ENCODE measurements around the gene SDR9C7.
"Not testable (repeated sequence)": the region's sequence is repeated elsewhere in the genome, so short reads cannot be mapped to it uniquely, and the experiment has no call there.

The SDR9C7 gene

DNA sequence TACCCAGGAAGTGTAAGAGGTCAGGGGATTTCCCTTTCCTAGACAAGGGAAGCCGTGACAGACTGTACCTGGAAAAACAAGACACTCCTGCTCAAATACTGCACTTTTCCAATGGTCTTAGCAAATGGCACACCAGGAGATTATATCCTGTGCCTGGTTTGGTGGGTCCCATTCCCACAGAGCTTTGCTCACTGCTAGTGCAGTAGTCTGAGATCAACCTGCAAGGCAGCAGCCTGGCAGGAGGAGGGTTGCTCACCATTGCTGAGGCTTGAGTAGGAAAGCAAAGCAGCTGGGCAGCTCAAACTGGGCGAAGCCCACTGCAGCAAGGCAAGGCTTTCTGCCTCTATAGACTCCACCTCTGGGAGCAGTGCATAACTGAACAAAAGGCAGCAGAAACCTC is 24.2 kb upstream of the SDR9C7 start:
- no peaks in the 10 kb centered on the region; the same call in 1 of the 2 replicates for H3K9me3 ChIP-seq (ENCODE audit: control insufficient read depth, insufficient read depth, low read length)
- no peaks in the 10 kb centered on the region for H3K4me1 ChIP-seq (ENCODE audit: insufficient read depth, low read length)
- H3K9ac ChIP-seq (ENCODE audit: low read depth, low read length): no peak overlapping the region
- H3K36me3 ChIP-seq (ENCODE audit: insufficient read depth, low read length): no peaks in the 10 kb centered on the region

DNA sequence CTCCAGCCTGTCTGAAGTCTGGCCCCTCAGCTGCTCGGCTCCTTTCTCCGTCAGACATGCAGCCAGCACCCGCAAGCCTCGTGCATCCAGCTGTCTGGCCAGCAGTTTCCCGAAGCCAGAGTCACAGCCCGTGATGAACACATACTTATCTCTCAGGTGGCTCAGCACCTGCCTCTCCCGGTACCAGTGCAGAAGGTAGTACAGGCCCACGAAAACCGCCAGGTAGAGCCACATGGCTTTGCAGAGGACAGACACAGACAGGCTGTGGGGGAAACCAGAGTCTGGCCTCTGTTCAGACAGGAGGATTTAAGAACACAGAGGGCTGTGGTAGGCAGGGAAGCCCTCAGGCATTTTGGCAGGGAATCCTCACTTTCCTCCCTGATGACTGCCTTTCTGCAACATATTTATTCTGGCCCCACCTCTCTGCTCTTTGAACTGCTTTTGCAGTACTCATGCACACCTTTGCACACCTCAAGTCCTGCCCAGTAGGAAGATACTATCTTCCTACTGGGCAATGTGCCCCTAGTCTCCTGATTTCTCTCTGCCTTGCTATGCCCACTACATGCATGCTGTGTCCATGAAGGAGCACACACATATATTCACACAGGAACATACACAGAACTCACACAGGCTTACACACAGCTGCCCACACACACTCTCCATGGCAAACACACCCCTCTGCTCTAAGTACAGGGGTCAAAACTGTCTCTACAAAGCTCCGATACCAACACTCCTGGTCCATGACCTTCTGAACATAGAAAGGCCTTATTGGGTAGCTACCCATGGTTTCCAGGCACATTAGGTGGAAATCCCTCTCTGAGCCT is 23.2 kb upstream of the SDR9C7 start, which contains the start of gene RDH16:
Gene RDH16 (minus strand): TSS at position 380 of the 824 bp plus-strand sequence. CDS start 146 bp downstream, at position 234.
- Histone ChIP-seq H3K9ac (ENCODE audit: low read depth, low read length) (no peak within 1 kb of the TSS), H3K36me3 (ENCODE audit: insufficient read depth, low read length) (no peaks in the 10 kb centered on the region), H3K9me3 (ENCODE audit: control insufficient read depth, insufficient read depth, low read length) (no peaks in the 10 kb centered on the region; the same call in 1 of the 2 replicates), H3K4me1 (ENCODE audit: insufficient read depth, low read length) (no peaks in the 10 kb centered on the region)

DNA sequence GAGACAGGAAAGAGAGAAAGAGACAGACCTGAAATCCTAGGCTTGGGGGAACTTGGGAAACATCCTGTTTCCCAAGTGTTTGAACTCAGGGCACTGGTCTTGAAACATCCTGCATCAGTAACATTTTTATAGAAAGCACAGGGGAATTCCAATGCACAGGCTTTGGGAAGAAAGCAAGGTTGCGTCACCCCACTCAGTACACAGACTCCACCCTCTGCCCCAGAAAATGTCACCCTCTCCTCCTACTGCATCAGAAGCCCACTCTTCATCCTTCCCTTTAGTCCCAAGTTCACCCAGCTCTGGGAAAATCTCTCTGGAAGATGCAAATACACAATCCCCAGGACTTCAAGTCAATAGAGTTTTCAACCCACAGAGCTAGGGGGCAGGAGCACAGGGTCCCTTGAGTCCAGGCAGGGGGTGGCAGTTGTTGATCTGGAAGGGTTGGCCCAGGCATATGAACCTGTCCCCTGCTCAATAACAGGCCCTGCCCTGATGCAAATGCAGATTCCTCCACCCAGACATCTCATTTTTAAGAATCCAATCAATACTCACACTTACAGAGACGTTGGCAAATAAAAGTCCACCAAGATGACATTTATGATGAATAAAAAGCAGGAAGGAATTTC is 21.5 kb upstream of the SDR9C7 start:
- H3K36me3 ChIP-seq (ENCODE audit: insufficient read depth, low read length): no peaks in the 10 kb centered on the region
- H3K4me1 ChIP-seq (ENCODE audit: insufficient read depth, low read length): no peaks in the 10 kb centered on the region
- H3K9ac ChIP-seq (ENCODE audit: low read depth, low read length): no peak overlapping the region
- H3K9me3 ChIP-seq (ENCODE audit: control insufficient read depth, insufficient read depth, low read length): no peaks in the 10 kb centered on the region; the same call in 1 of the 2 replicates

DNA sequence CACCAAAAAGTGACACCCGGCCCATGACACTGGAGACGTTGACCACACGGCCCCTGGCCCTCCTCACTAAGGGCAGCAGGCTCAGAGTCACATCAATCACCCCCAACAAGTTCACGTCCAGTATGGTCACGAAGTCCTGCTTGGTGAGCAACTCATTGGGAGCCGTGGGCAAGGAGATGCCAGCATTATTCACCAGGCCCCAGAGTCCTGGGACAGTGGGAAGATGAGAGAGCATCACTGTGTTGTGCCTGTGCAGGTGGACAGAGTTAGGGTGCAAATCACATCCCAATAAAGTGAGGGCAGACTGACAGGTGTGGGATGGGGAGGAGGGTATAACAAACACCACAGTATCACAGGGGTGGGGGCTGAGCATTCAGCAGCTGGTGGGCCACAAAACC is 20.7 kb upstream of the SDR9C7 start:
- no peak overlapping the region for H3K9ac ChIP-seq (ENCODE audit: low read depth, low read length)
- H3K9me3 ChIP-seq (ENCODE audit: control insufficient read depth, insufficient read depth, low read length): no peaks in the 10 kb centered on the region; the same call in 1 of the 2 replicates
- no peaks in the 10 kb centered on the region for H3K36me3 ChIP-seq (ENCODE audit: insufficient read depth, low read length)
- no peaks in the 10 kb centered on the region for H3K4me1 ChIP-seq (ENCODE audit: insufficient read depth, low read length)

DNA sequence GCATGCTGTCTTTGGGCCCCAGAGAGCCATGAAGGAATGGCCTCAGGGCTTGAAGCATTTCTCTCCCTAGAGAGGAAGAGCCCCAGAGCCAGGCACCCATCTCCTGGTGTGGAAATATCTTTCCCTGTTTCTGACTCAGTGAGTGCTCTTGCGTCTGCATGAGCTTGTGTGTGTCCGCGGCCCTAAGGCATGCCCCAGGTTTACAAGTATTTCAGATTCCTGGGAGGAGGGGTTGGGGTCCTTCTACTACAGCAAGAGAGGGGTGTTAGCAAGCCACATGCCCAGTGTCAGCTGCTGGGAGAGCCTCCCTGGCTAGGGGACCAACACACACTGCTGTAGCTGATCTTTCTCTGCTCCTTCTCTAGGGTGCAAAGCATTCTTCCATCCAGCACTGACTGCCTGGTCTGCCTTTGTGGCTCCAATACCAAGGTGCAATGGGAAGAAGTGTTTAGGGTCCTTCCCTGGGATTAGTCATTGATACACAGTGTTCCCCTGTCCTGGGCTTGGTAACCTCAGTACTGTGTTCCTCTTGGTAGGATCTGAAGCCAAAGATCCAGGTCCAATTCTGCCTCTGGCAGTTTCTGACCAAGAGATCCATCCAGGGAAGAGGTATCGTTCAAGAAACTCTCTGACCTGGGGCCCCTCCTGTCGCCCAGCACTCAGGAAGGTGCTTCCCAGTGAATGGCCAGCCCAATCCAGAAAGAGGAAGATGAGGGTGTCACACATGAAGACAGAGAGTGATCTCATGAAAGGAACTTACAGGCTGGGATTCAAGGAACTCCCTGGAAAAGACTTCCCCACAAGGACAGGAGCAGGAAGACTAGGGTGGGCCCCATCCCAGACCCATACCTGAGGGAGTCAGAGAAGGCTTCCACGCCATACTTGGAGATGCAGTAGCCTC is 20.1 kb upstream of the SDR9C7 start:
- Histone ChIP-seq H3K36me3 (ENCODE audit: insufficient read depth, low read length) (no peaks in the 10 kb centered on the region), H3K4me1 (ENCODE audit: insufficient read depth, low read length) (no peaks in the 10 kb centered on the region), H3K9ac (ENCODE audit: low read depth, low read length) (no peak overlapping the region), H3K9me3 (ENCODE audit: control insufficient read depth, insufficient read depth, low read length) (no peaks in the 10 kb centered on the region)

DNA sequence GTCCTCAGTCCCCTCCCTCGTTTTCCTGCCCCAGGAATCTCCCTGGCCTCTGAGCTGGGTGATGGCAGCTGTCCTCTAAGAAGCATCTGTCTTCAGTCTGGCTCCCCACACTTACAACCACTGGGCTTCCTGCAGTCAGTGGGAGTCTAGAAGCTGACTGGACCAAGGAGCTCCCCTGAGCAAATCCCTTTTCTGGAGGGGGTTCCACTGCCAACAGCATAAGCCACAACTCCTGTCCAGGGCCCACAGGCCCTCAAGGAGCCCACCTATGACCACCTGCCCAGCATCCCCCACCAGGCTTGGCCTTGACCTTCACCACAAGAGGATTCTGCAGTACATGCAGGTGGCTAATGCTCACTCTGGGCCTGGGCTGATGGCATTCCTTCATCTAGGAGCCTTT is 19.1 kb upstream of the SDR9C7 start:
- Histone ChIP-seq H3K36me3 (ENCODE audit: insufficient read depth, low read length) (no peaks in the 10 kb centered on the region), H3K4me1 (ENCODE audit: insufficient read depth, low read length) (no peaks in the 10 kb centered on the region), H3K9ac (ENCODE audit: low read depth, low read length) (no peak overlapping the region), H3K9me3 (ENCODE audit: control insufficient read depth, insufficient read depth, low read length) (no peaks in the 10 kb centered on the region)

DNA sequence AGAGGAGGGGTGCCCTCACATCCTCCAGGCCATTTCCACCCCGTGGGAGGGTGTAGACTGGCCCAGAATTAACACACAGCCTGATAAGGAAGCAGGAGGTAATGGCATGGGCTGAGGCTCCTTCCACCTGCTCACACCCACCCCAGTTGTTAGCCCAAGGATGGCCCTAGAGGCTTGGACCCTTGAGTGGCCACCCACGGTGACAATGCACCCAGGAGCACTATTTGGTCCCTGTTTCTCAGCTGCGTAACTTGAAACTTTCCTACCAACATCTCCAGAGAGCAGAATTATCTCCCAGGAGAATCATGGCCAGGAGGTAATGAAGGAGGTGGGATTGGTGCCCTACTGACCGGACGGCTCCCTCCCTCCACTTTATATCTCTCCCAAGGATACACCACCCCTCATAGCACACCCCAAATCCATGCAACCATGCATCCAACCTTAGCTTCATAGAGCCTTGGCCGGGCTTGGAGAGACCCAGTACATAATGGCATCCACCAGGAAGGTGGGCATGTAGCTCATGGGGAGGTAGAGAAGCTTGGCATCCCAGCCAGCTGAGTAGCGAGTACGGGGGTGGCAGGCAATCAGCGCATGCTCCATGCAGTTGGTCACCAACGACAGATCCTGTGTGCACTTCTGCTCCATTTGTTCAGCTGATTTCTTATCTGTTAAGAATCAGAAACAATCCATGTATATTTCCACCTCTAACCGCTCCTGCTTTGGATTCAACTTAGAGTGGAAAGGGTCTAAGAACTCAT is 17.6 kb upstream of the SDR9C7 start:
- no peak overlapping the region for H3K9ac ChIP-seq (ENCODE audit: low read depth, low read length)
- no peaks in the 10 kb centered on the region for H3K36me3 ChIP-seq (ENCODE audit: insufficient read depth, low read length)
- no peaks in the 10 kb centered on the region for H3K4me1 ChIP-seq (ENCODE audit: insufficient read depth, low read length)
- H3K9me3 ChIP-seq (ENCODE audit: control insufficient read depth, insufficient read depth, low read length): no peaks in the 10 kb centered on the region

DNA sequence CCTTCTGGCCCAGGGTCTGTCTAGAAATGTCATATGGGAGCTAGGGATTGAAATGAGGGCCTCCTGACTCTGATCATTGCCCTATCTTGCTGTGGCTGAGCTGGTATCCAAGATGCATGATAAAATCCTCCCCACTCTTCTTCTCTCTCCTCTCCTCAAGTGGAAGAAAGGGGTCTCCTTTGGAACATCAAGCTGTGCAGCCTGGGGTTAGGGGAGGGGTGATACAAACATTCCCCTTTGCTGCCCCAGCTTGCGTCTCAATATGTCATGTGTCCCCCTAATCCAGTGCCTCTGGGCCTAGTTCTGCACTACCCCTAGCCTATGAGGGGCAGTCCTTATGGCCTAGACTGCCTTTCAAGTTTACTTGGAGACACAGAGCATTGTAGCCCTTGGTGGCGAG is 14.7 kb upstream of the SDR9C7 start:
- Histone ChIP-seq H3K36me3 (ENCODE audit: insufficient read depth, low read length) (no peaks in the 10 kb centered on the region), H3K9me3 (ENCODE audit: control insufficient read depth, insufficient read depth, low read length) (no peaks in the 10 kb centered on the region; the same call in 1 of the 2 replicates), H3K9ac (ENCODE audit: low read depth, low read length) (no peak overlapping the region)

DNA sequence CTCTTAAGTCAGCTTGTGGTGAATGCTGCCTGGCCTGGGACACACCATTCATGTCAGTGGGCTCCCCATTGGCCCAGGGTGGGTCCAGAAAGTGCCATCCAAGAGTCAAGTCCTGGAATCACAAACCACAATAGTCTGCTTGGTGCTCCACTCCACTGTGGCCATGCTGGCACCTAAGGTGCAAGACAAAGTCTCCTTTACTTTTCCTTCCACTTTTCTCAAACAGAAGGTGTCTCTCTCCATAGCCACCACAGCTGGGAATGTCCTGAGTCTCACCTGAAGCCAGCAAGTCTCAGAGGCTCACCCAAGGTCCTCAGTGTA is 14.2 kb upstream of the SDR9C7 start:
- H3K4me1 ChIP-seq (ENCODE audit: insufficient read depth, low read length): no peaks in the 10 kb centered on the region
- H3K9ac ChIP-seq (ENCODE audit: low read depth, low read length): no peak overlapping the region
- no peaks in the 10 kb centered on the region for H3K36me3 ChIP-seq (ENCODE audit: insufficient read depth, low read length)
- H3K9me3 ChIP-seq (ENCODE audit: control insufficient read depth, insufficient read depth, low read length): peaks cover 2% of the 10 kb centered on the region; the same call in 1 of the 2 replicates

More for the DNA sequence above, 14.7 kb upstream of the SDR9C7 start:
- no peaks in the 10 kb centered on the region for H3K4me1 ChIP-seq (ENCODE audit: insufficient read depth, low read length)

DNA sequence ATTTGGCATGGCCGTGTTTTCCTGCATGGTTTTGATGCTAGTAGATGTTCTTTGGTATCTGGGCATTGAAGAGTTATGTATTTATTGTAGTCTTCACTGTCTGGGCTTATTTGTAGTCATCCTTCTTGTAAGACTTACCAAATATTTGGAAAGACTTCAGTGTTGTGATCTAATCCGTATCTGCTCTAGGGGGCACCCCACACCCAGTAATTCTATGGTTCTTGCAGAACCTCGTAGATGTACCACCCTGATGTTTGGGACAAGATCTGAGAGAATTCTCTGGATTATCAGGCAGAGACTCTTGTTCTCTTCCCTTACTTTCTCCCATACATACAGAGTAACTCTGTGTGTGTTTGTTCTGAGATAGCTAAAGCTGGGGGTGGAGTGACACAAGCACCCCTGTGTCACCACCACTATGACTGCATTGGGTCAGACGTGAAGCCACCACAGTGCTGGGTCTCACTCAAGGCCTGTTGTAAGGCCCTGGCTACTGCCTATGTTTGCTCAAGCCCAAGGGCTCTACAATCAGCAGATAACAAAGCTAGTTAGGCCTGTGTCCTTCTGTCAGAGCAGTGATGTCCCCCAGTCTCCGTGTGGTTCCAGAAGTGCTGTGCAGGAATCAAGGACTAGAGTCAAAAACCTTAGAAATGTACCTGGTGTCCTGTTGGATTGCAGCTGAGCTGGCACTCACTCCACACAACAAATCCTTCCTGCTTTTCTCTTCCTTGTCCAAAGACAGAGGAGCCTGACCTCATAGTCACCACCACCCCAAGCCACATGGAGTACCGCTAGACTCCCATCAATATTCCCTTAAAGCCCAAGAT is 13.6 kb upstream of the SDR9C7 start:
- H3K9me3 ChIP-seq (ENCODE audit: control insufficient read depth, insufficient read depth, low read length): peaks cover 3% of the 10 kb centered on the region; the same call in 1 of the 2 replicates
- H3K36me3 ChIP-seq (ENCODE audit: insufficient read depth, low read length): no peaks in the 10 kb centered on the region
- H3K4me1 ChIP-seq (ENCODE audit: insufficient read depth, low read length): no peaks in the 10 kb centered on the region
- no peak overlapping the region for H3K9ac ChIP-seq (ENCODE audit: low read depth, low read length)

DNA sequence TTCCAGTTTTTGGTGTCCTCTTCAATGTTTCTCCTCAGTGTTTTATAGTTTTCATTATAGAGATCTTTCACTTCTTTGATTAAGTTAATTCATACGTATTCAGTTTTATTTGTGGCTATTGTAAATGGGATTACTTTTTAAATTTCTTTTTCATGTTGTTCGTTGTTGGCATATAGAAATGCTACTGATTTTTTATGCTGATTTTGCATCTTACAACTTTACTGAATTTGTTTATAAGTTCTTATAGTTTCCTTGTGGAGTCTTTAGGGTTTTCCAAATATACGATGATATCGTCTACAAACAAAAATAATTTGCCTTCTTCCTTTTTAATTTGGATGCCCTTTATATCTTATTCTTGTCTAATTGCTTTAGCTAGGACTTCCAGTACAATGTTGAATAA is 9.7 kb upstream of the SDR9C7 start:
- H3K4me1 ChIP-seq (ENCODE audit: insufficient read depth, low read length): no peaks in the 10 kb centered on the region
- peaks cover 3% of the 10 kb centered on the region; the same call in 1 of the 2 replicates for H3K9me3 ChIP-seq (ENCODE audit: control insufficient read depth, insufficient read depth, low read length)
- no peaks in the 10 kb centered on the region for H3K36me3 ChIP-seq (ENCODE audit: insufficient read depth, low read length)
- H3K9ac ChIP-seq (ENCODE audit: low read depth, low read length): no peak overlapping the region

DNA sequence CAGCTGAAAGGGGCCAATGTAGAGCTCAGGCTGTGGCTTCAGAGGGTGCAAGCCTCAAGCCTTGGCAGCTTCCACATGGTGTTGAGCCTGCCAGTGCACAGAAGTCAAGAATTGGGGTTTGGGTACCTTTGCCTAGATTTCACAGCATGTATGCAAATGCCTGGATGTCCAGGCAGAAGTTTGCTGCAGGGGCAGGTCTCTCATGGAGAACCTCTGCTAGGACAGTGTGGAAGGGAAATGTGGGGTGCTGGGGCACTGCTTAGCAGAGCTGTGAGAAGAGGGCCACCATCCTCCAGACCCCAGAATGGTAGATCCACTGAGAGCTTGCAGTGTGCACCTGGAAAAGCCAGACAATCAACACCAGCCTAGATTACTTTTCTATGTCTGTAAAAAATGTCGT is 9.2 kb upstream of the SDR9C7 start:
- H3K4me1 ChIP-seq (ENCODE audit: insufficient read depth, low read length); H3K9me3 ChIP-seq (ENCODE audit: control insufficient read depth, insufficient read depth, low read length); H3K36me3 ChIP-seq (ENCODE audit: insufficient read depth, low read length); H3K9ac ChIP-seq (ENCODE audit: low read depth, low read length): not testable (repeated sequence)

DNA sequence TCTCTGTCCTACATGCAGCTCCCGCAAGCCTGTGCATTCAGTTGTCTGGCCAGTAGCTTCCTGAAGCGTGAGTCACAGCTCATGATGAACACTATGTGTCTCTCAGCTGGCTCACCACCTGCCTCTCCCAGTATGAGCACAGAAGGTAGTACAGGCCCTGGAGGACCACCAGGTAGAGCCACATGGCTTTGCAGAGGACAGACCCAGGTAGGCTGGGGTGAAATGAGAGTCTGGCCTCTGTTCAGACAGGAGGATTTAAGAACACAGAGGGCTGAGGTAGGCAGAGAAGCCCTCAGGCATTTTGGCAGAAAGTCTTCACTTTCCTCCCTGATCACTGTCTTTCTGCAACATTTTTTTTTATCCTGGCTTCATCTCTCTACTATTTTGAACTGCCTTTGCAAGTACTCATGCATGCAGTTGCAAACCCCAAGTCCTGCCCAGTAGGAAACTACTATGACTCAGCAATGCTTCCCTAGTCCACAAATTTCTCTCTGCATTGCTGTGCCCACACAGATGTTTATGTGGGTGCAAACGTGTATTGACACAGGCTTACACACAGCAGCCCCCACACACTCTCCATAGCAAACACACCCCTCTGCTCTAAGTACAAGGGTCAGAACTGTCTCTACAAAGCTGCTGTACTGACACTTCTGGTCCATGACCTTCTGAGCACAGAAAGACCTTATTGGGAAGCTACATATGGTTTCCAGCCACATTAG is 7.2 kb upstream of the SDR9C7 start:
- H3K9me3 ChIP-seq (ENCODE audit: control insufficient read depth, insufficient read depth, low read length): peaks cover 3% of the 10 kb centered on the region; the same call in 1 of the 2 replicates
- H3K9ac ChIP-seq (ENCODE audit: low read depth, low read length): no peak overlapping the region
- no peaks in the 10 kb centered on the region for H3K36me3 ChIP-seq (ENCODE audit: insufficient read depth, low read length)
- no peaks in the 10 kb centered on the region for H3K4me1 ChIP-seq (ENCODE audit: insufficient read depth, low read length)
